Measurements from ENCODE around the gene CCT8. TPM values are rescaled to one million over a fixed set of nuclear protein-coding genes. Genes with fewer than 3 reads are reported as not detected.
A peak's percentile ranks its signal among the peaks of the same experiment; 100 is the strongest.

The CCT8 gene
- total and polyA plus RNA-seq, 10 of the 15 experiments (the other 5 are each of a cell fraction or from before 2014, with no cell fraction given), result 321 to 696 (median 471) TPM

DNA sequence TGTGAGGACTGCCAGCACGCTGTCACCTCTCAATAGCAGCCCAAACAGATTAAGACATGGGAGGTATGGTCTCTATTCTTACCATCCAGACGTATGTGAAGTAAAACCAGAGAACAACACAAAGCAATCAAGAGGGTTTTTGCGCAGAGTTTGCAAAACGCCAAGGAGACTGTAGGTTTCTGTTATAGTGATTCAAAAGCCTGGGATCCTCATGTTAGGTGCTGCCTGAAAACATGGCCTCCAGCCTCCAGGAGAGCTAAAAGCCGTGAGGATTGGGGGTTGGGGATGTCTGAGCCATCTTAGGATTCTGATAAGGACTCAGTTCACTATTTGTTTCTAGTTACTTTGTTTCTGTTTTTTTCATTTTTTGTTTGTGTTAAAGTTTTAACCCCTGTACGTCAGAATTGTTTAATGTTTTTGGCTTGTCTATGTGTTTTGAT, 4.2 kb upstream of the CCT8 start:
- Histone ChIP-seq H3K79me2 (ENCODE audit: control insufficient read depth, insufficient read depth, low read length) (peaks cover 16% of the 10 kb centered on the region), H3K9me3 (replicated peaks; ENCODE audit: control insufficient read depth, insufficient read depth, low read length) (peaks cover 2% of the 10 kb centered on the region; the same call in 1 of the 3 replicates), H2AFZ (ENCODE audit: control insufficient read depth, low read depth, low read length) (peak overlapping the region; percentile 26), H3K9ac (ENCODE audit: control insufficient read depth, insufficient read depth, low read length) (peak overlapping the region; percentile 67), H3K4me3 (peak overlapping the region; percentile 40; the same call in 1 of the 2 replicates), H3K27me3 (replicated peaks in 1 of 2; ENCODE audit: control insufficient read depth in 2 of 2, insufficient read depth in 2 of 2, low read length in 1 of 2) (no peaks in the 10 kb centered on the region), H3K27ac (ENCODE audit: control insufficient read depth, insufficient read depth) (peak overlapping the region; percentile 86), H3K36me3 (ENCODE audit: control insufficient read depth in 2 of 2, insufficient read depth in 2 of 2, low read length in 1 of 2) (no peaks in the 10 kb centered on the region), H4K20me1 (ENCODE audit: control insufficient read depth, insufficient read depth) (no peaks in the 10 kb centered on the region), H3K4me2 (ENCODE audit: control insufficient read depth, insufficient read depth) (0 out of 2 replicates have a peak overlapping the region, but pooled peaks have one; percentile 35), H3K4me1 (ENCODE audit: control insufficient read depth, insufficient read depth, low read length) (peaks cover 16% of the 10 kb centered on the region)
- ChIA-PET CTCF (interaction anchor here (1.7 to 2.6 kb wide), 2 partner anchors 10 to 225 kb away, joined by 6 to 11 read pairs; no protein-coding TSS in a partner anchor), RAD21 (ENCODE audit: unreplicated experiment) (interaction anchor here (1.3 to 7.2 kb wide), 4 partner anchors 47 to 294 kb away, joined by 4 to 64 read pairs (median 6); partner anchors contain the start of gene BACH1), SMC1A (ENCODE audit: uncharacterized antibody, unreplicated experiment) (interaction anchor here (1.2 to 2.2 kb wide), 7 partner anchors 10 to 230 kb away, joined by 3 to 12 read pairs (median 3); partner anchors contain the start of gene USP16), POLR2A (interaction anchor here (1.1 to 8.7 kb wide), 6 partner anchors 11 to 299 kb away, joined by 3 to 68 read pairs (median 4); no protein-coding TSS in a partner anchor)
- peak; percentile 56 for ATAC-seq
- 40% methylated on average over 6 of the region's 6 CpGs for WGBS (ENCODE audit: insufficient coverage, insufficient replicate concordance, low lambda C conversion rate, missing lambda C conversion rate)
- DNase-seq (ENCODE audit: low read depth, low spot score), result peak; percentile 45
- in situ Hi-C loops (cut with MboI), result loop anchor here (5.0 kb wide), 1 partner anchor 230 kb away; no protein-coding TSS in a partner anchor
- FAIRE-seq, result no peak
- intact Hi-C loops (cut with micrococcal nuclease; ENCODE audit: unreplicated experiment), result loop anchor here (2.0 to 5.0 kb wide), 3 partner anchors 85 to 223 kb away; partner anchors contain the start of gene LTN1
- no TSS peak for BruUV-seq (replicated peaks)
- TF ChIP-seq PML (IDR thresholded peaks at IDR 0.05; ENCODE audit: low read length) (no peak), ZBED1 (IDR thresholded peaks at IDR 0.05; ENCODE audit: borderline replicate concordance) (no peak), IKZF2 (IDR thresholded peaks at IDR 0.05) (0 out of 4 replicates have a peak, but pooled peaks of 1 of the 2 experiments have one; percentile 34), NR2F1 (conservative IDR thresholded peaks at IDR 0.05) (no peak), SMAD1 (IDR thresholded peaks at IDR 0.05; ENCODE audit: low read depth, partially characterized antibody) (peak; percentile 60), POLR2AphosphoS5 (IDR thresholded peaks at IDR 0.05; ENCODE audit: low read length) (no peak; the same call in 1 of the 2 replicates), NBN (IDR thresholded peaks at IDR 0.05) (0 out of 2 replicates have a peak, but pooled peaks have one; percentile 28), YY1 (IDR thresholded peaks at IDR 0.05; ENCODE audit: low read depth, low read length) (peak; percentile 80), CREB1 (IDR thresholded peaks at IDR 0.05; ENCODE audit: low read depth) (no peak), TARDBP (IDR thresholded peaks at IDR 0.05; ENCODE audit: borderline replicate concordance) (no peak), IKZF1 (conservative IDR thresholded peaks at IDR 0.05) (peak; percentile 20; the same call in 1 of the 2 replicates), GATAD2B (conservative IDR thresholded peaks at IDR 0.05; ENCODE audit: low read depth) (0 out of 2 replicates have a peak, but pooled peaks have one; percentile 8), RAD51 (IDR thresholded peaks at IDR 0.05) (0 out of 2 replicates have a peak, but pooled peaks have one; percentile 34)
- TF ChIP-seq, protein P1, sequence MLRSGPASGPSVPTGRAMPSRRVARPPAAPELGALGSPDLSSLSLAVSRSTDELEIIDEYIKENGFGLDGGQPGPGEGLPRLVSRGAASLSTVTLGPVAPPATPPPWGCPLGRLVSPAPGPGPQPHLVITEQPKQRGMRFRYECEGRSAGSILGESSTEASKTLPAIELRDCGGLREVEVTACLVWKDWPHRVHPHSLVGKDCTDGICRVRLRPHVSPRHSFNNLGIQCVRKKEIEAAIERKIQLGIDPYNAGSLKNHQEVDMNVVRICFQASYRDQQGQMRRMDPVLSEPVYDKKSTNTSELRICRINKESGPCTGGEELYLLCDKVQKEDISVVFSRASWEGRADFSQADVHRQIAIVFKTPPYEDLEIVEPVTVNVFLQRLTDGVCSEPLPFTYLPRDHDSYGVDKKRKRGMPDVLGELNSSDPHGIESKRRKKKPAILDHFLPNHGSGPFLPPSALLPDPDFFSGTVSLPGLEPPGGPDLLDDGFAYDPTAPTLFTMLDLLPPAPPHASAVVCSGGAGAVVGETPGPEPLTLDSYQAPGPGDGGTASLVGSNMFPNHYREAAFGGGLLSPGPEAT (IDR thresholded peaks at IDR 0.05; ENCODE audit: low read depth), result peak; percentile 51
- TF ChIP-seq, protein P2, sequence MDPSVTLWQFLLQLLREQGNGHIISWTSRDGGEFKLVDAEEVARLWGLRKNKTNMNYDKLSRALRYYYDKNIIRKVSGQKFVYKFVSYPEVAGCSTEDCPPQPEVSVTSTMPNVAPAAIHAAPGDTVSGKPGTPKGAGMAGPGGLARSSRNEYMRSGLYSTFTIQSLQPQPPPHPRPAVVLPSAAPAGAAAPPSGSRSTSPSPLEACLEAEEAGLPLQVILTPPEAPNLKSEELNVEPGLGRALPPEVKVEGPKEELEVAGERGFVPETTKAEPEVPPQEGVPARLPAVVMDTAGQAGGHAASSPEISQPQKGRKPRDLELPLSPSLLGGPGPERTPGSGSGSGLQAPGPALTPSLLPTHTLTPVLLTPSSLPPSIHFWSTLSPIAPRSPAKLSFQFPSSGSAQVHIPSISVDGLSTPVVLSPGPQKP (IDR thresholded peaks at IDR 0.05; ENCODE audit: low read depth, low read length), result no peak
- TF ChIP-seq, protein P3, sequence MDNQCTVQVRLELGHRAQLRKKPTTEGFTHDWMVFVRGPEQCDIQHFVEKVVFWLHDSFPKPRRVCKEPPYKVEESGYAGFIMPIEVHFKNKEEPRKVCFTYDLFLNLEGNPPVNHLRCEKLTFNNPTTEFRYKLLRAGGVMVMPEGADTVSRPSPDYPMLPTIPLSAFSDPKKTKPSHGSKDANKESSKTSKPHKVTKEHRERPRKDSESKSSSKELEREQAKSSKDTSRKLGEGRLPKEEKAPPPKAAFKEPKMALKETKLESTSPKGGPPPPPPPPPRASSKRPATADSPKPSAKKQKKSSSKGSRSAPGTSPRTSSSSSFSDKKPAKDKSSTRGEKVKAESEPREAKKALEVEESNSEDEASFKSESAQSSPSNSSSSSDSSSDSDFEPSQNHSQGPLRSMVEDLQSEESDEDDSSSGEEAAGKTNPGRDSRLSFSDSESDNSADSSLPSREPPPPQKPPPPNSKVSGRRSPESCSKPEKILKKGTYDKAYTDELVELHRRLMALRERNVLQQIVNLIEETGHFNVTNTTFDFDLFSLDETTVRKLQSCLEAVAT (IDR thresholded peaks at IDR 0.05), result peak; percentile 76
- TF ChIP-seq, protein P4, sequence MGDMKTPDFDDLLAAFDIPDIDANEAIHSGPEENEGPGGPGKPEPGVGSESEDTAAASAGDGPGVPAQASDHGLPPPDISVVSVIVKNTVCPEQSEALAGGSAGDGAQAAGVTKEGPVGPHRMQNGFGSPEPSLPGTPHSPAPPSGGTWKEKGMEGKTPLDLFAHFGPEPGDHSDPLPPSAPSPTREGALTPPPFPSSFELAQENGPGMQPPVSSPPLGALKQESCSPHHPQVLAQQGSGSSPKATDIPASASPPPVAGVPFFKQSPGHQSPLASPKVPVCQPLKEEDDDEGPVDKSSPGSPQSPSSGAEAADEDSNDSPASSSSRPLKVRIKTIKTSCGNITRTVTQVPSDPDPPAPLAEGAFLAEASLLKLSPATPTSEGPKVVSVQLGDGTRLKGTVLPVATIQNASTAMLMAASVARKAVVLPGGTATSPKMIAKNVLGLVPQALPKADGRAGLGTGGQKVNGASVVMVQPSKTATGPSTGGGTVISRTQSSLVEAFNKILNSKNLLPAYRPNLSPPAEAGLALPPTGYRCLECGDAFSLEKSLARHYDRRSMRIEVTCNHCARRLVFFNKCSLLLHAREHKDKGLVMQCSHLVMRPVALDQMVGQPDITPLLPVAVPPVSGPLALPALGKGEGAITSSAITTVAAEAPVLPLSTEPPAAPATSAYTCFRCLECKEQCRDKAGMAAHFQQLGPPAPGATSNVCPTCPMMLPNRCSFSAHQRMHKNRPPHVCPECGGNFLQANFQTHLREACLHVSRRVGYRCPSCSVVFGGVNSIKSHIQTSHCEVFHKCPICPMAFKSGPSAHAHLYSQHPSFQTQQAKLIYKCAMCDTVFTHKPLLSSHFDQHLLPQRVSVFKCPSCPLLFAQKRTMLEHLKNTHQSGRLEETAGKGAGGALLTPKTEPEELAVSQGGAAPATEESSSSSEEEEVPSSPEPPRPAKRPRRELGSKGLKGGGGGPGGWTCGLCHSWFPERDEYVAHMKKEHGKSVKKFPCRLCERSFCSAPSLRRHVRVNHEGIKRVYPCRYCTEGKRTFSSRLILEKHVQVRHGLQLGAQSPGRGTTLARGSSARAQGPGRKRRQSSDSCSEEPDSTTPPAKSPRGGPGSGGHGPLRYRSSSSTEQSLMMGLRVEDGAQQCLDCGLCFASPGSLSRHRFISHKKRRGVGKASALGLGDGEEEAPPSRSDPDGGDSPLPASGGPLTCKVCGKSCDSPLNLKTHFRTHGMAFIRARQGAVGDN (IDR thresholded peaks at IDR 0.05), result peak; percentile 83; the same call in 1 of the 2 replicates
